ENCODE measurements around the gene ABR. TPM values are rescaled to one million over a fixed set of nuclear protein-coding genes. Genes with fewer than 3 reads are reported as not detected.

Gene ABR
- total and polyA plus RNA-seq, 4 donors, result 2.7 to 12.9 (median 6.8) TPM

- WGBS, result 91% methylated on average over 6 of the region's 6 CpGs
- no peak overlapping the region for H3K9ac ChIP-seq (ENCODE audit: low read depth in 1 of 2, low read length in 2 of 2)
- H3K4me1 ChIP-seq (ENCODE audit: control insufficient read depth in 4 of 4, insufficient read depth in 4 of 4, low read length in 3 of 4), result peaks cover 0 to under 1% (median under 1%) of the 10 kb centered on the region in 4 donors
- no peak for DNase-seq (ENCODE audit: low spot score)
- no peak overlapping the region for H3K27ac ChIP-seq (ENCODE audit: low read depth in 1 of 2, low read length in 2 of 2)
- H3K27me3 ChIP-seq (ENCODE audit: control insufficient read depth in 4 of 4, insufficient read depth in 4 of 4, low read length in 3 of 4), result no peaks in the 10 kb centered on the region
- H3K36me3 ChIP-seq (ENCODE audit: control insufficient read depth in 4 of 4, insufficient read depth in 3 of 4, low read depth in 1 of 4, low read length in 3 of 4), result no peaks in the 10 kb centered on the region
- H3K4me3 ChIP-seq (ENCODE audit: low read depth in 1 of 3, low read length in 3 of 3), result no peak overlapping the region
- H3K9me3 ChIP-seq (ENCODE audit: control insufficient read depth in 4 of 4, low read length in 3 of 4), result no peaks in the 10 kb centered on the region
- no peak for TF ChIP-seq TAF1 (conservative IDR thresholded peaks at IDR 0.05)
Observed at GRCh38 chr17:986322-986929, 193.4 kb downstream of the ABR start.

GRCh38 chr17:983921-984320 lies 195.9 kb downstream of the ABR start:
- DNase-seq (ENCODE audit: low spot score), result no peak
- no peaks in the 10 kb centered on the region for H3K36me3 ChIP-seq (ENCODE audit: control insufficient read depth in 4 of 4, insufficient read depth in 3 of 4, low read depth in 1 of 4, low read length in 3 of 4)
- H3K4me1 ChIP-seq (ENCODE audit: control insufficient read depth in 4 of 4, insufficient read depth in 4 of 4, low read length in 3 of 4), result peaks cover 0 to 15% (median 9%) of the 10 kb centered on the region in 4 donors
- no peak for TF ChIP-seq FOXA2 (IDR thresholded peaks at IDR 0.05)
- TF ChIP-seq HNF4G (IDR thresholded peaks at IDR 0.05), result no peak
- TF ChIP-seq ZBTB33 (IDR thresholded peaks at IDR 0.05), result no peak
- no peak for TF ChIP-seq RAD21 (IDR thresholded peaks at IDR 0.05)
- TF ChIP-seq TAF1 (conservative IDR thresholded peaks at IDR 0.05), result no peak
- TF ChIP-seq MAX (IDR thresholded peaks at IDR 0.05), result no peak
- TF ChIP-seq REST (IDR thresholded peaks at IDR 0.05), result no peak
- no peak for TF ChIP-seq CTCF (IDR thresholded peaks at IDR 0.05; ENCODE audit: low read depth, low read length, missing input control)
- TF ChIP-seq SP1 (IDR thresholded peaks at IDR 0.05), result no peak
- TF ChIP-seq GABPA (IDR thresholded peaks at IDR 0.05 in 1 of 2, conservative IDR thresholded peaks at IDR 0.05 in 1 of 2), result no peak
- no peak for TF ChIP-seq NR2F2 (IDR thresholded peaks at IDR 0.05)
- TF ChIP-seq FOXA1 (IDR thresholded peaks at IDR 0.05), result no peak
- H3K4me3 ChIP-seq (ENCODE audit: low read depth in 1 of 3, low read length in 3 of 3), result no peak overlapping the region
- no peaks in the 10 kb centered on the region for H3K9me3 ChIP-seq (ENCODE audit: control insufficient read depth in 4 of 4, low read length in 3 of 4)
- H3K27me3 ChIP-seq (ENCODE audit: control insufficient read depth in 4 of 4, insufficient read depth in 4 of 4, low read length in 3 of 4), result no peaks in the 10 kb centered on the region
- no peak overlapping the region for H3K9ac ChIP-seq (ENCODE audit: low read depth in 1 of 2, low read length in 2 of 2)
- H3K27ac ChIP-seq (ENCODE audit: low read depth in 1 of 2, low read length in 2 of 2), result no peak overlapping the region
- 84% methylated on average over 3 of the region's 3 CpGs for WGBS

Data from liver (tissue), 9 donors.